Camera-type eye (tissue), 1 donor: ENCODE results near the gene LRRC46. TPM values are rescaled to one million over a fixed set of nuclear protein-coding genes. Genes with fewer than 3 reads are reported as not detected.

ENCODE experiments used
- total RNA-seq: library from RNA; depleted of rRNA; stranded (reverse); fragments of >200 nt; gene quantifications from one replicate; pipeline ENCODE4 v1.2.3, GENCODE V29; 2014

Gene LRRC46
- 0.16 TPM for total RNA-seq

GRCh38 chr17:47831003-47831933 is at the start of gene LRRC46, which contains the start of gene MRPL10:
LRRC46 (plus strand) TSS chr17:47831670; CDS start chr17:47831990, 320 bp downstream.
MRPL10 (minus strand) TSS chr17:47831541; CDS start chr17:47831511, 30 bp downstream.

GRCh38 chr17:47821424-47822391 is 9.8 kb upstream of the LRRC46 start, which contains the start of gene OSBPL7:
OSBPL7 (minus strand) TSS chr17:47821794; CDS start chr17:47820278, 1,516 bp downstream.

GRCh38 chr17:47840742-47841487 is 9.4 kb downstream of the LRRC46 start, which contains the start of gene SCRN2:
SCRN2 (minus strand) TSS chr17:47841273; CDS start chr17:47840843, 430 bp downstream.

GRCh38 chr17:47850692-47851573 is 19.5 kb downstream of the LRRC46 start, which contains the start of gene SP6:
SP6 (minus strand) TSS chr17:47851163; CDS start chr17:47848429, 2,734 bp downstream.

Other genes with a start within 250 kb of the LRRC46 start
- 248 TPM for gene KPNB1, start 181.8 kb upstream of the LRRC46 start, total RNA-seq
- gene TBKBP1, start 137.5 kb upstream of the LRRC46 start, total RNA-seq = 21.1 TPM
- gene TBX21, start 98.4 kb upstream of the LRRC46 start, total RNA-seq = 1.5 TPM
- 13.7 TPM for gene OSBPL7, start 9.9 kb upstream of the LRRC46 start, total RNA-seq
- 15.6 TPM for gene MRPL10, start 129 bp upstream of the LRRC46 start, total RNA-seq
- 39.0 TPM for gene SCRN2, start 9.6 kb downstream of the LRRC46 start, total RNA-seq
- 0.38 TPM for gene SP6, start 19.5 kb downstream of the LRRC46 start, total RNA-seq
- 5.6 TPM for gene SP2, start 64.6 kb downstream of the LRRC46 start, total RNA-seq
- 14.2 TPM for gene PNPO, start 109.9 kb downstream of the LRRC46 start, total RNA-seq
- gene PRR15L, start 126.2 kb downstream of the LRRC46 start, total RNA-seq = 0.93 TPM
- 158 TPM for gene CDK5RAP3, start 139.4 kb downstream of the LRRC46 start, total RNA-seq
- 36.9 TPM for gene COPZ2, start 206.1 kb downstream of the LRRC46 start, total RNA-seq
- 140 TPM for gene NFE2L1, start 216.7 kb downstream of the LRRC46 start, total RNA-seq